A549 (cell line): ENCODE measurements around the gene DNMT1. TPM values are rescaled to one million over a fixed set of nuclear protein-coding genes. Genes with fewer than 3 reads are reported as not detected.
A peak's percentile ranks its signal among the peaks of the same experiment; 100 is the strongest.

Experiments used
- ATAC-seq, 2 experiments: fragments of 200-7000 bp in 1 of 2; fragments of >200 bp in 1 of 2; cut with Nextera tagmentation in 1 of 2; cut with Tn5 transposase in 1 of 2; 3 replicates each; pipeline versions ENCODE4 v1.8.0 to v1.9.1; 2018 to 2020; ENCODE audit warnings: mild to moderate bottlenecking in 1 of 2, moderate library complexity in 1 of 2
- CTCF ChIA-PET: fragments of 300-600 bp; sonication (Branson Sonifier 250); formaldehyde crosslinking; extraction: SDS; loops from one replicate; lab custom pipeline; 2021; ENCODE audit warnings: antibody characterized with exemption, inconsistent platforms; lab: Yijun Ruan, JAX
- POLR2A ChIA-PET: fragments of 350-600 bp; formaldehyde crosslinking; extraction: SDS; loops from one replicate; lab custom pipeline; 2021; ENCODE audit warnings: antibody characterized with exemption, inconsistent platforms; lab: Yijun Ruan, JAX
- DNase-seq, 2 experiments: peaks; one replicate each; pipeline versions ENCODE4 v3.0.0 to v3.0.0-alpha.2; 2011 to 2016; ENCODE audit warnings: low read depth in 1 of 2, low spot score in 1 of 2
- FAIRE-seq: peaks from 2 replicates; lab custom pipeline; 2011; peaks lifted over from hg19 to GRCh38; lab: Jason Lieb, UNC
- H3K27ac ChIP-seq, 2 experiments: fragments of >200 bp; sonication (Bioruptor Twin); formaldehyde crosslinking; 3 replicates each; pipeline ENCODE4 v1.5.1; 2016 to 2017
- H3K4me1 ChIP-seq: fragments of >200 bp; sonication (Bioruptor Twin); formaldehyde crosslinking; 3 replicates; pipeline ENCODE4 v1.6.1; 2016
- H3K4me2 ChIP-seq: fragments of >200 bp; sonication (Bioruptor Twin); formaldehyde crosslinking; 3 replicates; pipeline ENCODE4 v1.6.1; 2016
- H3K4me3 ChIP-seq: fragments of >200 bp; sonication (Bioruptor Twin); formaldehyde crosslinking; 3 replicates; pipeline ENCODE4 v1.5.1; 2016
- H3K9me3 ChIP-seq: fragments of >200 bp; sonication (Bioruptor Twin); formaldehyde crosslinking; 3 replicates; pipeline ENCODE4 v1.6.1; 2016
- CEBPB ChIP-seq, 2 experiments: fragments of >200 bp in 1 of 2; sonication (Bioruptor Twin) in 1 of 2; formaldehyde crosslinking in 1 of 2; IDR thresholded peaks; 2 replicates each; pipeline ENCODE4 v1.6.1; 2012 to 2016
- CHD2 ChIP-seq: fragments of 150-350 bp; IDR thresholded peaks from 2 replicates; pipeline ENCODE4 v1.6.1; 2014; ENCODE audit warnings: low read length; ENCODE audit not compliant: partially characterized antibody
- CHD4 ChIP-seq: fragments of 200-600 bp; sonication (generic); IDR thresholded peaks from 2 replicates; pipeline ENCODE4 v1.6.1; 2016; ENCODE audit warnings: antibody characterized with exemption, mild to moderate bottlenecking, borderline replicate concordance
- EP300 ChIP-seq, 2 experiments: fragments of >200 bp; sonication (Bioruptor Twin); formaldehyde crosslinking; IDR thresholded peaks; 2 replicates in 1 of 2; 3 replicates in 1 of 2; pipeline ENCODE4 v1.6.1; 2016 to 2017
- FOXS1 ChIP-seq: fragments of 250-450 bp; sonication (Bioruptor Pico); IDR thresholded peaks from 2 replicates; pipeline ENCODE4 v1.5.0; 2020; ENCODE audit warnings: mild to moderate bottlenecking, moderate library complexity
- HDAC2 ChIP-seq: fragments of 200-600 bp; sonication (generic); IDR thresholded peaks from 2 replicates; pipeline ENCODE4 v1.6.1; 2016
- HEYL ChIP-seq: fragments of 250-450 bp; sonication (Bioruptor Pico); IDR thresholded peaks from 2 replicates; pipeline ENCODE4 v1.8.0; 2021; ENCODE audit warnings: mild to moderate bottlenecking, moderate library complexity
- HMGXB4 ChIP-seq: fragments of 250-450 bp; sonication (Bioruptor Pico); IDR thresholded peaks from 2 replicates; pipeline ENCODE4 v1.5.0; 2021; ENCODE audit warnings: mild to moderate bottlenecking, moderate library complexity, borderline replicate concordance
- HOXA7 ChIP-seq: fragments of 250-450 bp; sonication (Bioruptor Pico); IDR thresholded peaks from 2 replicates; pipeline ENCODE4 v1.5.0; 2020; ENCODE audit warnings: mild to moderate bottlenecking, moderate library complexity
- HOXB13 ChIP-seq: fragments of 250-450 bp; sonication (Bioruptor Pico); IDR thresholded peaks from 2 replicates; pipeline ENCODE4 v1.5.0; 2020; ENCODE audit warnings: low read depth, mild to moderate bottlenecking, moderate library complexity
- HOXB5 ChIP-seq: fragments of 250-450 bp; sonication (Bioruptor Pico); IDR thresholded peaks from 2 replicates; pipeline ENCODE4 v1.5.0; 2020; ENCODE audit warnings: mild to moderate bottlenecking, moderate library complexity
- JUN ChIP-seq, 2 experiments: fragments of >200 bp; sonication (Bioruptor Twin); formaldehyde crosslinking; IDR thresholded peaks; 2 replicates in 1 of 2; 3 replicates in 1 of 2; pipeline ENCODE4 v1.6.1; 2016 to 2017
- KDM1A ChIP-seq: fragments of 200-600 bp; sonication (generic); IDR thresholded peaks from 2 replicates; pipeline ENCODE4 v1.6.1; 2016; ENCODE audit warnings: low read depth, mild to moderate bottlenecking
- KDM5A ChIP-seq: fragments of 200-600 bp; sonication (generic); IDR thresholded peaks from 2 replicates; pipeline ENCODE4 v1.6.1; 2016; ENCODE audit warnings: antibody characterized with exemption, mild to moderate bottlenecking
- NPAS2 ChIP-seq: fragments of 250-450 bp; sonication (Bioruptor Pico); IDR thresholded peaks from 2 replicates; pipeline ENCODE4 v1.8.0; 2022; ENCODE audit warnings: mild to moderate bottlenecking, moderate library complexity, borderline replicate concordance
- NR3C1 ChIP-seq: fragments of >200 bp; sonication (Bioruptor Twin); formaldehyde crosslinking; IDR thresholded peaks from 3 replicates; pipeline ENCODE4 v1.6.1; 2017
- PHF8 ChIP-seq: fragments of 200-600 bp; sonication (generic); IDR thresholded peaks from 2 replicates; pipeline ENCODE4 v1.6.1; 2016; ENCODE audit warnings: low read depth, mild to moderate bottlenecking, antibody characterized with exemption, moderate library complexity, borderline replicate concordance
- POLR2AphosphoS2 ChIP-seq: conservative IDR thresholded peaks from 2 replicates; pipeline ENCODE4 v1.6.1; 2012; ENCODE audit warnings: low read length, improper control_type of control experiment, inconsistent platforms
- RFX5 ChIP-seq: fragments of 450-650 bp; IDR thresholded peaks from 2 replicates; pipeline ENCODE4 v1.7.1; 2014; ENCODE audit warnings: antibody characterized with exemption, mild to moderate bottlenecking, moderate library complexity
- RNF2 ChIP-seq: fragments of 200-600 bp; sonication (generic); IDR thresholded peaks from 2 replicates; pipeline ENCODE4 v1.6.1; 2016; ENCODE audit warnings: low read depth, mild to moderate bottlenecking, antibody characterized with exemption, moderate library complexity, borderline replicate concordance
- SMC3 ChIP-seq: fragments of >200 bp; sonication (Bioruptor Twin); formaldehyde crosslinking; IDR thresholded peaks from 3 replicates; pipeline ENCODE4 v1.6.1; 2018; ENCODE audit warnings: inconsistent platforms
- TP53 ChIP-seq: fragments of 250-450 bp; sonication (Bioruptor Pico); IDR thresholded peaks from 2 replicates; pipeline ENCODE4 v1.5.0; 2021; ENCODE audit warnings: mild to moderate bottlenecking, moderate library complexity
- WGBS: methylation state at CpG from one replicate; pipeline ENCODE4 v1.1.6; 2017; ENCODE audit errors: missing lambda C conversion rate; 5-methylcytosine and 5-hydroxymethylcytosine counted together
- polyA plus RNA-seq, 4 experiments: library from polyadenylated mRNA; depleted of rRNA in 3 of 4; stranded (reverse); fragments of >200 nt; fragmentation: RNase III in 1 of 4; extraction: RNeasy Plus Mini Kit Qiagen cat#74134 plus additional on column Dnase treatment in 1 of 4; gene quantifications; 2 replicates in 3 of 4; 3 replicates in 1 of 4; pipeline ENCODE4 v1.2.3, GENCODE V29; 2011 to 2017
- TF ChIP-seq, protein P1 (sequence below): IDR thresholded peaks from 2 replicates; pipeline ENCODE4 v1.6.1; 2012; ENCODE audit warnings: low read depth, borderline replicate concordance
- TF ChIP-seq, protein P2 (sequence below): fragments of >200 bp; sonication (Bioruptor Twin); formaldehyde crosslinking; IDR thresholded peaks from 2 replicates; pipeline ENCODE4 v1.6.1; 2016

Gene DNMT1
- polyA plus RNA-seq, 2 of the 4 experiments (the other 2 are of a cell fraction): 85.2 to 86.2 TPM

- CTCF ChIA-PET: interaction anchor here (2.7 kb wide), 1 partner anchor 128 kb away, joined by 13 read pairs; no protein-coding TSS in a partner anchor
- POLR2A ChIA-PET: interaction anchor here (0.6 kb wide), 1 partner anchor 23 kb away, joined by 3 read pairs; no protein-coding TSS in a partner anchor
- Histone ChIP-seq H3K4me3 (no peak overlapping the region), H3K9me3 (no peaks in the 10 kb centered on the region), H3K4me2 (no peak overlapping the region), H3K27ac (no peak overlapping the region), H3K4me1 (0 out of 3 replicates have a peak, but pooled peaks cover 5% of the 10 kb centered on the region)
- FAIRE-seq: no peak
- no peak for DNase-seq
- TF ChIP-seq, protein P1, sequence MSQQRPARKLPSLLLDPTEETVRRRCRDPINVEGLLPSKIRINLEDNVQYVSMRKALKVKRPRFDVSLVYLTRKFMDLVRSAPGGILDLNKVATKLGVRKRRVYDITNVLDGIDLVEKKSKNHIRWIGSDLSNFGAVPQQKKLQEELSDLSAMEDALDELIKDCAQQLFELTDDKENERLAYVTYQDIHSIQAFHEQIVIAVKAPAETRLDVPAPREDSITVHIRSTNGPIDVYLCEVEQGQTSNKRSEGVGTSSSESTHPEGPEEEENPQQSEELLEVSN: no peak
- no peak for TF ChIP-seq HEYL (CRISPR knock-in tag)
- no peak for TF ChIP-seq CHD4
- no peak for TF ChIP-seq KDM1A
- TF ChIP-seq EP300 (IDR thresholded peaks at IDR 0.05): no peak
- no peak for TF ChIP-seq RNF2
- TF ChIP-seq, protein P2, sequence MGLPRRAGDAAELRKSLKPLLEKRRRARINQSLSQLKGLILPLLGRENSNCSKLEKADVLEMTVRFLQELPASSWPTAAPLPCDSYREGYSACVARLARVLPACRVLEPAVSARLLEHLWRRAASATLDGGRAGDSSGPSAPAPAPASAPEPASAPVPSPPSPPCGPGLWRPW: no peak
- no peak for TF ChIP-seq FOXS1 (CRISPR knock-in tag)
- no peak for TF ChIP-seq RFX5
- no peak for TF ChIP-seq POLR2AphosphoS2
- TF ChIP-seq CHD2: no peak
- no peak for TF ChIP-seq HOXB5 (CRISPR knock-in tag)
- no peak for TF ChIP-seq TP53 (CRISPR knock-in tag)
- 58% methylated on average over 6 of the region's 6 CpGs for WGBS
- ATAC-seq: no peak
Observed at GRCh38 chr19:10122045-10122444, 72.7 kb downstream of the DNMT1 start.

- Histone ChIP-seq H3K4me1 (0 out of 3 replicates have a peak, but pooled peaks cover 5% of the 10 kb centered on the region), H3K4me2 (peak overlapping the region; percentile 7; the same call in 1 of the 3 replicates), H3K27ac (peak overlapping the region in 1 of 2 experiments; percentile 36; a peak in 2 of 6 replicates)
- POLR2A ChIA-PET: interaction anchor here (0.6 kb wide), 1 partner anchor 1753 kb away, joined by 5 read pairs; no protein-coding TSS in a partner anchor
- no peak for FAIRE-seq
- 52% methylated on average over 9 of the region's 9 CpGs for WGBS
- TF ChIP-seq KDM5A (no peak), CEBPB (IDR thresholded peaks at IDR 0.05) (no peak), SMC3 (no peak), JUN (IDR thresholded peaks at IDR 0.05) (no peak), HOXA7 (CRISPR knock-in tag) (no peak), HMGXB4 (CRISPR knock-in tag) (no peak), PHF8 (no peak), HDAC2 (no peak), NR3C1 (no peak), NPAS2 (CRISPR knock-in tag) (no peak), HOXB13 (CRISPR knock-in tag) (no peak)
- TF ChIP-seq, all 56 proteins: peak for 0
- no peak for DNase-seq
- no peaks in the 10 kb centered on the region for H3K9me3 ChIP-seq
- CTCF ChIA-PET: interaction anchor here (0.6 to 3.1 kb wide), 13 partner anchors 11 to 274 kb away, joined by 3 to 16 read pairs (median 3); partner anchors contain the start of gene DNMT1
- H3K4me3 ChIP-seq: no peak overlapping the region
- ATAC-seq: no peak
Observed at GRCh38 chr19:10120538-10121189, 74.1 kb downstream of the DNMT1 start.
